Measurements from ENCODE around the gene ANKRD40.

GRCh38 chr17:50682938-50683337 lies 24.8 kb downstream of the ANKRD40 start:
- TF ChIP-seq BHLHE40 (IDR thresholded peaks at IDR 0.05; ENCODE audit: borderline replicate concordance) (no peak), FOXK2 (IDR thresholded peaks at IDR 0.05) (no peak), TARDBP (IDR thresholded peaks at IDR 0.05) (no peak)
